AML-193 (cell line): ENCODE results near the gene NME2.
A peak's percentile ranks its signal among the peaks of the same experiment; 100 is the strongest.
"Not testable (repeated sequence)": the region's sequence is repeated elsewhere in the genome, so short reads cannot be mapped to it uniquely, and the experiment has no call there.

ENCODE experiments used
- DNase-seq, 2 experiments: peaks; one replicate each; lab custom pipeline; 2025; lab: John Stamatoyannopoulos, UW

NME2 gene

DNA sequence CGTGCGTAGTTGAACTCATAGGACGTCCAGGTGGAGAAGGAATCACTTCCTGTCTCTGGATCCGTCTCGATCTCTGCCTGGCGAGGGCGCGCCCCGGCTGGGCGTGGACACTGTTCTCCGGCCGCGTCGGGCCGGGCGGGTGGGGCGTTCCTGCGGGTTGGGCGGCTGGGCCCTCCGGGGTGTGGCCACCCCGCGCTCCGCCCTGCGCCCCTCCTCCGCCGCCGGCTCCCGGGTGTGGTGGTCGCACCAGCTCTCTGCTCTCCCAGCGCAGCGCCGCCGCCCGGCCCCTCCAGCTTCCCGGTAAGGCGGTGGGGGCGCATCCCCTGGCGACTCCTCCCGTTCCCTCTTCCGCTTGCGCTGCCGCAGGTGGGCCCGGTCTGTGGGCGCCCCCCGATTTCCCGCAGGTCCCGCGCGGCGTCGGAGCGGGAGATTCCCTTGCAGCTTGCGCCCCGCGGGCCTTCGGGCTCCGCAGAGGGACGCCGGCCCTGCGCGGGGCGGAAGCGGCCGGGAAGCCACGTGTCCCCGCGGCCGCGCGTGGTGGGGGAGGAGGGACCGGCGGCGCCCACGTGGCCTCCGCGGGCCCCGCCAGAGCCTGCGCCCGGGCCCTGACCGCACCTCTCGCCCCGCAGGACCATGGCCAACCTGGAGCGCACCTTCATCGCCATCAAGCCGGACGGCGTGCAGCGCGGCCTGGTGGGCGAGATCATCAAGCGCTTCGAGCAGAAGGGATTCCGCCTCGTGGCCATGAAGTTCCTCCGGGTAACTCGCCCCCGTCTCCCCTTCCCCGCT, at the start of gene NME2:
Gene NME2, plus strand, starts transcription at position 214 of the 789 bp plus-strand sequence. Its CDS starts 420 bp downstream, at position 634.
- peak; percentile 72 to 82 for DNase-seq

DNA sequence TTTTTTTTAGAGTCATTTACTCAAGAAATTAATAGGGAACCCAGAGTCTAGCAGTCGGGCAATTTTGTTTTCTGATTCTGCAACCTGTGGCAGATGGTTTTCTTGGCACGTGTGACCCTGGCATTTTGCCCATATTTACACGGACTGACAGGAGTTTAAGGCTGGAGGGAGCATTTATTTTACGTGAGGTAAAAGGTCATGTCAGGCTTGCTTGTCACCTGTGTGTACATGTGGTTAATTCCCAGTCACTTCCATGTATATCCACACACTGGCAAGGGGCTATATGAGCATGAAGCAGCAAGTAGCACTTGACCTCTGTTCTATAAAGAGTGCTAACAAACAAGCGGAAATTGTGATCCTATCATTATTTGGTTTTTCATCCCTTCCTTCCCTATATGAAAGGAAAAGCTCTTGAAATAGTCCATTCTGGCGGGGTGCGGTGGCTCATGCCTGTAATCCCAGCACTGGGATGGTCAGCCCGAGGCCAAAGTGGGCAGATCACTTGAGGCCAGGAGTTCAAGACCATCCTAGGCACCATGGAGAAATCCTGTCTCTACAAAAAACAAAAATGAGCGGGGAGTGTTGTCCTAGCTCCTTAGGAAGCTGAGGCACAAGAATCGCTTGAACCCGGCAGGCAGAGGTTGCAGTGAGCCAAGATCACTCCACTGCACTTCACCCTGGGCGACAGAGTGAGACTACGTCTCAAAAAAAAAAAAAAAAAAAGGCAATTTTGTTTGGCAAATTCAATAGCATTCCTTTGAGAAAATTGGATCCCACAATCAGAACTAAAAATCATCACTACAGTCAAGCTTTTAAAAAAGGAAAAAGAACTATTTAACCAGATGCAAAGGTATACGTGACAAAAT, 47.6 kb upstream of the NME2 start:
- DNase-seq = peak; percentile 38 to 41

DNA sequence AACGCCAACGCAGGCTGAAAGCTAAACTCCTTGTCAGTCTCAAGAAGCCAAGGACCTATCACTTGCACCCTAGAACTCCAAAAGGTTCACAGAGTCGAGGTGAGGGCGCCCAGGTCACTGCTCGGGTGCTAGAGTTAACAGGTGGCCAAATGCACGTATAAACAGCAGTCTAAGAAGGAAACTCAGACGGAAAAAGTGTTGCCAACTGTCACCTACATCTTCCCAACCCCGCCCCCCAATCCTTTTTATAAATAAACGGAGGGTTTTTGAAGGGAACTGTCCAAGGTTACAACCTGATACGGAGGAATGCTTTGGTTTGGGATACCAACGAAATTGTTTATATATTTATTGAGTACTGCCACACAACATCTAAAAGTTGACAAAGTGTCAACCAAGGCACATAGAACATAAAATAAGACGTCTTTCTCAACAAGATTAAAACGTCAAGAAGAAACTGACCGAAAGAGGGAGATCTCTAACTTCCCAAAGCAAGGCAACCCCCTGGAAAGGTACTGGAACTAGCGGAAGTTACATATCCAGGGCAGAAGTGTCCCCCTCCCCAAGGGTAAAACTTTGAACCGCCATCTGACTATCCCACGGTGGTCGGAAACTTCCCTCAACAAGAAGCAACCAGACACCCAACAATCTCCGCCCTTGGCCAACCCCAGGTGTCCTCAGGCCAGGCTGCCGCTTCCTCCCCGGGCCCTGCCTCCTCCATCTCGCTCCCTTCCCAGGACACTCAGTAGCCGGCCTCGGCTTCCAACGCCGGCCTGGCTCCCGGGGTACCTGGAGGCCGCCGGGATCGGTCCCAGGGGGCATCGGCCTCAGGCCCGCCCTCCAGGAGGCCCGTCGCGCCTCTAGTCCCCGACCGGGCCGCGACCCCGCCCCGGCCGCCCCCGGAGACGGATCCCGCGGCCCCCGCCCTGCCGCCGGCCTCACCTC, 46.5 kb upstream of the NME2 start:
- peak; percentile 67 to 77 for DNase-seq

DNA sequence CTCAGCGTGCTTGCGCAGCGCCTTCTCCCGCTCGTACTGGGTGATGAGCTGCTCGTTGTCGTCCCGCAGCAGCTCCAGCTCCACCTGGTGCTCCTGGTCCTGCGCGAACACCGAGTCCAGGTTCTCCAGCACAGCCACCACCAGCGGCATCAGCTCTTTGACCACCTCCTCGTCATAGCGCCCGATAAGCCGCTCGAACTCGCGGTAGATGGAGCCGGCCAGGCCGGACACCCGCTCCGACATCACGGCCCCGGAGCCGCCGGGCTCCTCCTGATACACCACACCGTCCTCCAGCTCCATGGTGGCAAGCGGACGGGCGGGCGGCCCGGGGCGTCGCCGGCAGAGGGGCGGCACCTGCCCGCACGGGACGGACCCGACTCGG, 45.9 kb upstream of the NME2 start:
- no peak for DNase-seq

DNA sequence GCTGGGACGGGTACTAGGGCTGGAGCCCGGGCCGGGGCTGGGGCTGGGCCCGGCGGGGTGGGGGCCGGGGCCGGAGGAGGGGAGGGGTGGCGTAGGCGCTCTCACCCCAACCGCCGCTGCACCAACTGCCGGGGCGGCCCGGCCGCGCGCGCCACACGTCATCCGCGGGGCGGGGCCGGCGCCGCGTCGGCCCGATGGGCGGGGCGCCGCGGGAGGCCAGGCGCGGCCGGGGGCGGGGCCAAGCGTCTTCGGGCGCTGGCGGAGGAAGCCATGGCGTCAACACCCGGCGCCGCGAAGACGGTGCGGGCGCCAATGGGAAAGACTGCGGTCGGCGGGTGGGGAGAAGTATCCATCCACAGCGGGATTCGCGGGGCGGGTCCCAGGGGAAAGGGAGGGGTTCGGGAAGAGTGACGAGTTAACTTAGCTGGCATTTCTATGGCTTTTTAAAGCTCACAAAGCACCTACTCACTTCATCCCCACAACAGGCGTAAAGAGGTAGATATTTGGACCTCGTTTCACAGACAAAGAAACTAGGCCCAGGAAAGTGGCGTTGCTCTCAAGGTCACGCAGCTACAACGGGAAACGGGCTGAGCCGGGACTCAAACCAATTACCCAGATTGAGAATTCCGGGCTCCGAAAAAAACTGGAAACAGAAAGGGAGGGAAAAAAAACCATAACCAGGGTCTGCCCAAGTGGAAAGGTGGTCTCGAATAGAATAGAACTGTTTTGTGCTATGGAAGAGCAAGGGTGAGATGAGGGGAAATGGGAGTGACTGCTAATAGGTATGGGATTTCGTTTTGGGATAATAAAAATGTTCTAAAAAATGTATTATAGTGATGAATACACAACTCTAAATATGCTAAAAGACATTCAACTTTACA, 45.2 kb upstream of the NME2 start, which contains the start of gene SPAG9:
Gene SPAG9, minus strand, starts transcription at position 130 of the 881 bp plus-strand sequence. CDS start 212 bp downstream, outside the sequence.
- DNase-seq = peak; percentile 94 to 95

DNA sequence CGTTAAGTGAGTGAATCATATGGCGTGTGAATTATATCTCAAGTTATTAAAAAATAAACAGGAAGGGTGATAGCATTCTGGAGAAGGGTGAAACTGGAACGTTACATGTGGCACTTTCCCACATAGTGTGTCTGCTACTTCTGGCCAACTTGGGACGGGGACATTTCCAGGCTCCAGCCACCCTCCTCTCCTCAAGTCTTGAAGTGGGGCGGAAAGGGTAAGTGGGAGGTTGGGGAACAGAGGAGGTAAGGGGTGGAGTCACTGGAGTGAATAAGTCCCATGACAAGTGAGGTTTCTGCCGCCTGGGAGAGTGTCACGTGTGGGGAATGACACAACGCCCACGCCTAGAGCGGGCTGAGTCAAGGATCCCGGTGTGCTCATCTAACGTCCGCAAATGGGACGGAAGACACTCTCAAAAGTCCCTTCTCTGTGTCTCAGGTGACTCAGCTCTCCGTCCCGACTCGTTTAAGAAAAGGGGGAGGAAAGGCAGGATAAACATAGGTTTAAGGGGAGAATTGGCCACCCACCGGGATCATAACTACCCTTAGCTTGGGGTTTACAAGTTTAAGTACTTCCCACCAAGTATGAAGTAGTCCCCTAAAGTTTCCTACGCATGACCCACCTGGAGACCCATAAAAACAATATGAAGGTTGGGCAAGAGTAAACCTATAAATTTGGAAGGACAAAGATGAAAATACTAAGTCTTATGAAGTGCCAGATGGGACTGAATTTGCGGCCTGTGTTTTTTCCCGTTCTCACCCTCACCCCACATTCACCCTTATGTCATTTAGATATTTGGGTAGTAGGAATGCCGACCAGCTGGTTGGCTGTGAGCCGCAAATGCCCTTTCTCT, 44.4 kb upstream of the NME2 start:
- DNase-seq = peak; percentile 96 to 97

DNA sequence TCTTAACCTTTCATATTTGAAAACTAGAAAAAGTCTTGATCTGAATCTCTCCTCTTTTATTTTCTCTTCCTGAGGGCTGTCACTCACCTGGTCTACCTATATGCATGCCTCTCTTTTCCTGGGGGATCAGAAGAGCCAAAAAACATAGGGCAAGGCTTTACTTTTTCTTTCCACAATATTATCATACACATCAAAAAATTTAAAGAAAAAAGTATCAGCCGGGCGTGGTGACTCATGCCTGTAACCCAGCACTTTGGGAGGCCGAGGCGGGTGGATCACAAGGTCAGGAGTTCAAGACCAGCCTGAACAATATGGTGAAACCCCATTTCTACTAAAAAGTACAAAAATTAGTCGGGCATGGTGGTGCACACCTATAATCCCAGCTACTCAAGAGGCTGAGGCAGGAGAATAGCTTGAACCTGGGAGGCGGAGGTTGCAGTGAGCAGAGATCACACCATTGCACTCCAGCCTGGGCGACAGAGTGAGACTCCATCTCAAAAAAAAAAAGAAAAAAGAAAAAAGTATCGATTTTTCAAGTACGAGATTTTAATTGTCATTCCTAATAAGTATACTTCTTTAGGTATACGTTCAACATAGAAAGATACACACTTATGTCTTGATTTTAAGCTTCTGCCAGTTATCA, 43.6 kb upstream of the NME2 start:
- DNase-seq = not testable (repeated sequence)

DNA sequence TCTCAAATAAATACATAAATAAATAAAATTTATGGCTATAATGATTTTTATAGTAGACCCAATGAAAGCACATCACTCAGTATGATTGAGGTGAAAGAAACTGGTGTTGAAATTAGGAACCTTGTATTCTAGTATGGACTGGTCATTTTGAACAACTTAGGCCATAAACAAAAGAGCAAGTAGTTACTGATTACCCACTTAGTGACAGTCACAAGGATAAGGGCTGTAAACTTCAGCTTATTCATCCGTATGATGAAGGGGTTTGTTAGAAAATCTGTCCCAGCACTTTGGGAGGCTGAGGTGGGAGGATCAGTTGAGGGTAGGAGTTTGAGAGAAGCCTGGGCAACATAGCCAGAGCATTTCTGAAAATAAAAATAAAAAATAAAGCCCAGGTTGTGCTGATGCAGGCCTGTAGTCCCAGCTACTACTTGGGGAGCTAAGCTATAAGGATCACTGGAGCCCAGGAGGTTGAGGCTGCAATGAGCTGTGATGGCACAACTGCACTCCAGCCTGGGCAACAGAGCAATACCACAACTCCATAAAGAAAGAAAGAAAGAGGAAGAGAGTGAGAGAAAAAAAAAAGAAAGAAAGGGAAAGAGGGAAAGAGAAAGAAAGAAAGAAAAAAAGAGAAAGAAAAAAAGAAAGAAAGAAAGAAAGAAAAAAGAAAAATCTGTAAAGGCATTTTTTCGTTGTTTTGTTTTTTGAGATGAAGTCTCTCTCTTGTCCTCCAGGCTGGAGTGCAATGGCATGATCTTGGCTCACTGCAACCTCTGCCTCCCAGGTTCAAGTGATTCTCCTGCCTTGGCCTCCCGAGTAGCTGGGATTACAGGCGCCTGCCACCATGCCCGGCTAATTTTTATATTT, 41.3 kb upstream of the NME2 start:
- DNase-seq = no peak

DNA sequence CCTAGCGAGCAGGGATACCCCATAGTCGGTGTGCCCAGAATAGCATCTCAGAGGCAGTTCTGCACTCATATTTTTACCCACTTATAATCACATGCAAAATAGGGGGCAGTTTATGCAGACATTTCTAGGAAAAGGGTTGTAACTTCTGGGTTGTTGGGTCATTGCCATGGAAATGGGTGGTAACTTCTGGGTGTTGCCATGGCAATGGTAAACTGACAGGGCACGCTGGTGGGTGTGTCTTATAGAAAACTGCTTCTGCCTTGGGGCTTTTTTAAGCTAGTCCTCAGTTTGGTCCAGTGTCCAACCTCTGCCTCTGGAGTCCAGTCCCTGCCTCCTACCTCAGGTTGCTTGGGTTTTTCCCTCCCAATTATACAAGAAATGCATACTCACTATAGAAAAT, 38.1 kb upstream of the NME2 start:
- no peak for DNase-seq

DNA sequence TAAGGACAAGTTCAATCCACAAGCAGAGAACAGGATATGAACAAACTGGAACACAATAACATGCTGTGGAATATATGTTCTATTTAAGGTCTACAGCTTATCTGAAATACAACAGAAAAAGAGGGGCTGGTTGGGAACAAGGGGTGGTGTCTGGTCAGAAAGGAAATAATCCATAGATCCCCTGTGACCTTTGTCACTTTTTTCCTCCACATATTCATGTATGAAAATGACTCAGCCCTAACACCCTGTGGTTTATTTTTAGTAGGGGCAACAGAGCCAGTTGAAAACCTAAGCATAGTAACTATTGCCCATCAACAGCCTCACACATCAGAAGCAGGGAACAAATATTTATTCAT, 33.3 kb upstream of the NME2 start:
- no peak for DNase-seq

DNA sequence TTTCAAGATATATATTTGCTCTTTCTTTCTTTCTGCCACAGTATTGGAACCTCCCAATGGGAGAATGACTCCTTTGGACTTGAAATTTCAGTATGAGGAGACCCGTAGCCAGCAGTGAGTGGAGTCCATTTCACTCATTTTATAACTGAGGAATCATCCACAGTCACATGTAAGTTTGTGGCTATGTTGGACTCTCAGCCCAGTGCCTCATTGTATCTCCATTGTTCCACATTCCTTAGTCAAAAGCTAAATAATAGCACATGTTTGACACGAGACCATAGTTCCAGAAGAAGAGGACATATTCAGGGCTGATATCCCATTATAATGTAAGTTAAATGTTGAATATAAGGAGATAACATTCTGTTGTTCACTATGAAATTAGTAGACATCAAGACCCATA, 32.8 kb upstream of the NME2 start:
- DNase-seq = no peak

DNA sequence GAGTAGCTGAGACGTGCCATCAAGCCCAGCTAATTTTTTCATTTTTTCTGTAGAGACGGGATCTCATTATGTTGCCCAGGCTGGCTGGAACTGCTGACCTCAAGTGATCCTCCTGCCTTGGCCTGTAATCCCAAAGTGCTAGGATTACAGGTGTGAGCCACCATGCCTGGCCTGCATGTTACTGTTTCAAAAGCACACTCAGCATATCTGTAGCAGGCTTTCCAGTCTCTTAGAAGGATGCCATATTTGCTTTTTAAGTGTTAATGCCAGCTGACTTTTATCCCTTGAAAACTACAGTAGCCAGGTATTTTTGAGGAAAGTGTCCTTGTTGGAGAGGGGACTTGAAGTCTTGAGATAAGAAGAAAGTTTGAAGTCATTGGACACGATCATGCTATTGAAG, 30.3 kb upstream of the NME2 start:
- DNase-seq = no peak

DNA sequence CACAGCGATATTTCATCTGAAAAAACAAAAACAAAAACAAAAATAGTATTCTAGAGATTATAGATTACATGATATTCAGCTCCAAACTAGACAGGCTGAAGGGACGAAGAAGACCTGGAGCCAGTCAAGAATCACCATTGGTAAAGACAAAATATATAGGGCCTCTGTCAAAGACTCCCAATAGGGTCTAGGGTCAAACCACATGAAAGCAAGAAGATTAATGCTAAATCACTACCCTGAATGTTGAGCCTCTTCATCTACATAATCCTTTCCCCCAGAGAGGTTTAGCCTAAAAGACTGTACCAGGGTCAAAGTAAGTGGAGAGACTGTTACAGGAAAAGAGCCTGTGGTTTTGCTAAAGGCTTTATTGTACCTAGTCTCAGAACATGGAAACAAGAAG, 23.6 kb upstream of the NME2 start:
- no peak for DNase-seq

DNA sequence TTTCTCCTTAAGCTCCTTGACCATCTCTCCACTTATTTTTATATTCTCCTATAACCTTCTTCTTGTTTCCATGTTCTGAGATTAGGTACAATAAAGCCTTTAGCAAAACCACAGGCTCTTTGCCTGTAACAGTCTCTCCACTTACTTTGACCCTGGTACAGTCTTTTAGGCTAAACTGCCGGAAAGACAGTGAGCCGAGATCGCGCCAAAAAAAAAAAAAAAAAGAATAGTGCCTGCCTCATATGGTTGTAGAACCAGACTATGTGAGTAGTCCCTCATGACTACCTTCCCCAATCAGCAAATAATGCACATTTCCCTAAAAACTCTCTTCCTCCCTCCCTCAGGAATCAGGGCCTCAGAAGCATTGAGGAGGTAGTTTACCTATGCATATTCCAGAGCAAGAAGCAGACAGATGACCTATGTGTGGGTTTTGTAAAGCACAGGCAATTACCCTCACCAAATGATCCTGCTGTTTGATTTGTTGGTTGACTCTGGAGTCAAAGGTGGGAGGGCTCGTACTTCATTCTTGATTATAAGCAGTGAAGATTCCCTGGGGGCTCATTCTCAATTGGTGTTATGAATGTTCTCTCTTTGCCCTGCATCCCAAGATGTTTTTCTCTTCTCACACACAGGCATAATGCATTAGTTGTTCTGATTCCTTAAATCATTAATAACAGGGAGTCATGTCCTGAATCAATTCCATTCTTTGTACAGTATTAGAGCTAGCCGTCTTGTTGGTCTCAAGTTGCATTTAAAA, 21.8 kb upstream of the NME2 start:
- no peak for DNase-seq

DNA sequence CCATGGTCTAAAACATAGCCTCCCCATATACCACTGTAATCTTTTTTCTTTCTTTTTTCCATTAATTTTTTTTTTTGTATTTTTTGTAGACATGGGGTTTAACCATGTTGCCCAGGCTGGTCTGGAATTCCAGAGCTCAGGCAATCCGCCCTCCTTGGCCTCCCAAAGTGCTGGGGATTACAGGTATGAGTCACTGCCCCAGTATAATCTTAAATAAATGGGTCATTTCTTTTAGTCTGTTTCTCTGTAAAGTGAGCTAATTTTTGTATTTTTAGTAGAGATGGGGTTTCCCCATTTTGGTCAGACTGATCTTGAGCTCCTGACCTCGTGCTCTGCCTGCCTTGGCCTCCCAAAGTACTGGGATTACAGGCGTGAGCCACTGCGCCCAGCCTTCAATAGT, 18.6 kb upstream of the NME2 start:
- no peak for DNase-seq

DNA sequence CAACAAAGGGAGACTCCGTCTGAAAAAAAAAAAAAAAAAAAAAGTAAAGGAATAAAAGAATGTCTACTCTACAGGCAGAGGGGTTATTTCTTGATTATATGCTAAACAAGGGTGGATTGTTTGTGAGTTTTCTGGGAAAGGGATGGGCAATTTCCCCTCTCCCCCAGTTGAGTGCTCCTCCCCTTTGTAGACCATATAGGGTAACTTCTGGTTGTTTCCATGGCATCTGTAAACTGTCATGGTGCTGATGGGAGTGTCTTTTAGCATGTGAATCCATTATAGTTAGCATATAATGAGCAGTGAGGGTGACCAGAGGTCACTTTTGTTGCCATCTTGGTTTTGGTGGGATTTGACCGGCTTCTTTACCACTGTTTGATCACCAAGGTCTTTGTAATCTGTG, 17.0 kb upstream of the NME2 start:
- DNase-seq = no peak

DNA sequence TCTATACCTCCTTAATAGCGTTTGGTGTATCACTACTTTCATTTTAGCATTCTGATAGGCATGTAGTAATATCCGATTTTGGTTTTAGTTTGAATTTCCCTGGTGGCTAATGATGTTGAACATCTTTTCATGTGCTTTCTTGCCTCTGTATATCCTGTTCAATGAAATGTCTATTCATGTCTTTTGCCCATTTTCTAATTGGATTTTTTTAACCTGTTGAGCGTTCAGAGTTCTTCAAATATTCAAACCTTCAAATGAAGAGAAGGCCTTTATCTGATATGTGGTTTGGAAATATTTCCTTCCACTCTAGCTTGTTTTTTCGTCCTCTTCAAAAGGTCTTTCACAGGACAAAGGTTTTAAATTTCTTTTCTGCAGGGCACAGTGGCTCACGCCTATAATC, 15.3 kb upstream of the NME2 start:
- no peak for DNase-seq

DNA sequence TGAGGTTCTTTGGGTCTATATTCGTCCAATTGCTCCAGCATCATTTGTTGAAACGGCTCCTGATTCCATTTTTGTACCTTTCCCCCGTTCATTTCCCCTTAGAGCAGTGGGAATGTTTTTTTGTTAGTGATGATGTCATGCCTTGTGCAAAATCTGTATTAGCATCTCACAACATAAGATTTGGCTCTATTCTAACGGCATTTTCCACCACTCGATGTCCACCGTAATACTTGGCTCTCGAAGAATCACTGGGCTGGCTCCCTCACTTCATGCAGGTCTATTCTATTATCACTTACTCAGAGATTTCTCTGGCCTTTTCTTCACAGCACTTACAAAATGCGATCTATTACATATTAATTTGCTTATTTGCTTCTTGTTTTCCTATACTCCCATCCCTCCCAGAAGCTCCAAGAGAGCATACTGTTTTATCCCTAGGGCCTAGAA, 13.4 kb upstream of the NME2 start:
- DNase-seq = peak; percentile 51 to 55
